HEK293 (cell line): ENCODE results near the gene CCNYL1.

Experiments
- PRDM4 ChIP-seq: fragments of 450-650 bp; formaldehyde crosslinking; IDR thresholded peaks from 2 replicates; pipeline ENCODE4 v1.5.1; 2017; ENCODE audit warnings: missing biosample characterization, missing genetic modification characterization
- REST ChIP-seq: fragments of 450-650 bp; formaldehyde crosslinking; IDR thresholded peaks from 2 replicates; pipeline ENCODE4 v1.5.1; 2016; ENCODE audit warnings: missing biosample characterization, missing genetic modification characterization
- ZBTB48 ChIP-seq: fragments of 450-650 bp; formaldehyde crosslinking; IDR thresholded peaks from 2 replicates; pipeline ENCODE4 v1.5.1; 2016; ENCODE audit warnings: missing biosample characterization, missing genetic modification characterization
- ZBTB8A ChIP-seq: fragments of 450-650 bp; formaldehyde crosslinking; IDR thresholded peaks from 2 replicates; pipeline ENCODE4 v1.5.1; 2016; ENCODE audit warnings: missing biosample characterization, missing genetic modification characterization
- ZNF214 ChIP-seq: fragments of 450-650 bp; formaldehyde crosslinking; IDR thresholded peaks from 2 replicates; pipeline ENCODE4 v1.5.1; 2017; ENCODE audit warnings: missing biosample characterization, mild to moderate bottlenecking, missing genetic modification characterization, borderline replicate concordance
- ZNF280C ChIP-seq: fragments of 450-650 bp; formaldehyde crosslinking; IDR thresholded peaks from 2 replicates; pipeline ENCODE4 v1.5.1; 2016; ENCODE audit warnings: missing biosample characterization, missing genetic modification characterization
- ZNF501 ChIP-seq: fragments of 450-650 bp; formaldehyde crosslinking; IDR thresholded peaks from 2 replicates; pipeline ENCODE4 v1.5.1; 2016; ENCODE audit warnings: missing biosample characterization, missing genetic modification characterization
- ZNF530 ChIP-seq: fragments of 450-650 bp; formaldehyde crosslinking; IDR thresholded peaks from 2 replicates; pipeline ENCODE4 v1.5.1; 2016; ENCODE audit warnings: low read depth, missing biosample characterization, missing genetic modification characterization
- ZNF670 ChIP-seq: fragments of 450-650 bp; formaldehyde crosslinking; IDR thresholded peaks from 2 replicates; pipeline ENCODE4 v1.5.1; 2016; ENCODE audit warnings: missing biosample characterization, missing genetic modification characterization, low read depth
- TF ChIP-seq, protein P1 (sequence below): fragments of 450-650 bp; formaldehyde crosslinking; IDR thresholded peaks from 2 replicates; pipeline ENCODE4 v1.5.1; 2016; ENCODE audit warnings: missing biosample characterization, missing genetic modification characterization

- TF ChIP-seq REST (tag by site-specific recombination) (no peak), ZBTB8A (tag by site-specific recombination) (no peak), ZNF214 (tag by site-specific recombination) (no peak), ZNF280C (tag by site-specific recombination) (no peak), ZBTB48 (tag by site-specific recombination) (no peak), PRDM4 (tag by site-specific recombination) (no peak), ZNF501 (tag by site-specific recombination) (no peak), ZNF670 (tag by site-specific recombination) (no peak), ZNF530 (tag by site-specific recombination) (no peak)
- TF ChIP-seq, protein P1, sequence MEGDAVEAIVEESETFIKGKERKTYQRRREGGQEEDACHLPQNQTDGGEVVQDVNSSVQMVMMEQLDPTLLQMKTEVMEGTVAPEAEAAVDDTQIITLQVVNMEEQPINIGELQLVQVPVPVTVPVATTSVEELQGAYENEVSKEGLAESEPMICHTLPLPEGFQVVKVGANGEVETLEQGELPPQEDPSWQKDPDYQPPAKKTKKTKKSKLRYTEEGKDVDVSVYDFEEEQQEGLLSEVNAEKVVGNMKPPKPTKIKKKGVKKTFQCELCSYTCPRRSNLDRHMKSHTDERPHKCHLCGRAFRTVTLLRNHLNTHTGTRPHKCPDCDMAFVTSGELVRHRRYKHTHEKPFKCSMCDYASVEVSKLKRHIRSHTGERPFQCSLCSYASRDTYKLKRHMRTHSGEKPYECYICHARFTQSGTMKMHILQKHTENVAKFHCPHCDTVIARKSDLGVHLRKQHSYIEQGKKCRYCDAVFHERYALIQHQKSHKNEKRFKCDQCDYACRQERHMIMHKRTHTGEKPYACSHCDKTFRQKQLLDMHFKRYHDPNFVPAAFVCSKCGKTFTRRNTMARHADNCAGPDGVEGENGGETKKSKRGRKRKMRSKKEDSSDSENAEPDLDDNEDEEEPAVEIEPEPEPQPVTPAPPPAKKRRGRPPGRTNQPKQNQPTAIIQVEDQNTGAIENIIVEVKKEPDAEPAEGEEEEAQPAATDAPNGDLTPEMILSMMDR (tag by site-specific recombination), result no peak
Observed at GRCh38 chr2:207724113-207724512, 12.7 kb downstream of the CCNYL1 start.
